ENCODE results near the gene RTKN2.

The RTKN2 gene

DNA sequence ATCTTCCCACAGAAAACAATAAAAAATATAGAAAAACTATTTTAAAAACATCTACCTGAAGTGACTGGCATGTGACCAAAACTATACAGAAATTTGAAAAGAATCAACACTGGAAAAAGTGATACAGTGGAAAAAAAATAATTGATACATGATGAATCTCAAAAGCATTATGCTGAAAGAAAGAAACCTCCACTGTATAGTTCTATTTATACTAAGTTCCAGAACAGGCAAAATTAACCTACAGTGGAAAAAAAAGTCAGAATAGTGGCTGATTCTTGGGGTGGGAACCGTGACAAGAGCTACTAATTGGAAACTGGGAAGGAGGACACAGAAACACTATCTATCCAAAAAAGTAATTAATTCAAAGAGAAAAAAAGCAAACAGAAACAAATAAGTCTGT lies 14.9 kb downstream of the RTKN2 start:
- no peak for TF ChIP-seq CTCF (IDR thresholded peaks at IDR 0.05)

GRCh38 chr10:62252051-62252450 lies 16.6 kb downstream of the RTKN2 start:
- no peak for TF ChIP-seq CTCF (IDR thresholded peaks at IDR 0.05)

GRCh38 chr10:62250594-62251198 lies 17.9 kb downstream of the RTKN2 start:
- no peak for TF ChIP-seq CTCF (IDR thresholded peaks at IDR 0.05)

- TF ChIP-seq CTCF (IDR thresholded peaks at IDR 0.05): no peak
These were observed 18.7 kb downstream of the RTKN2 start for GRCh38 chr10:62249957-62250356.

- peak; percentile 53 for TF ChIP-seq CTCF (IDR thresholded peaks at IDR 0.05)
These were observed 20.2 kb downstream of the RTKN2 start for GRCh38 chr10:62248465-62248864.

DNA sequence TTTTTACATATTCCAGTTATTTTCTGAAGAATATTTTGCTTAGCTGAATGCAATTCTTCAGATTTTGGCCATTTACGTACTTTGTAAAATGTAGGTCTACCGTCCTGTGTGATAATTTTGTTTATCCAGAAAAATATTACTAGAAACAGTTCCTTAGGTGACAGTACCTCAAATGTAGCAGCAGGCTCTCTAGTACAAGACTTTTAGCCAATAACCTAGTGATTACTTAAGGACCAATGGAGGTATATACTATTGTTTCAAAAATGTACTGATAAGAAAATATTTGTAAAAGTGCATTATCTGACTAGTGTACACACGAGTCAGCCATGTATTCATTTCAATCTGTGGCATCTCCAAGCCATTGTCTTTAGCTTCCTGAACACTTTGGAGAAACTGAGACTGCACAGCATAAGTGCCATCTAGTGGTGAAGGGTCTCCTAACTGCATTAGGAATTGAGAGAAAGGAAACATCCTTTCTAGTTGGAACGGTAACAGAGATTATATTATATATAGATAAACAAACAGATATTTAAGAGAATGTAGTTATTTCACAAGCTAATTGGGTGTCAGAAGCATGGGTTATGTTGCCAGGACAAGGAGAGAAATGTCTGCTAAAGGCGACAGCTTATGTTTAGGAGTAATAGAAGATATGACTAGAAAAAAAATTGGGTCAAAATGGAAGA lies 23.7 kb downstream of the RTKN2 start:
- peak; percentile 87 for TF ChIP-seq CTCF (IDR thresholded peaks at IDR 0.05)

GRCh38 chr10:62244088-62244487 lies 24.6 kb downstream of the RTKN2 start:
- no peak for TF ChIP-seq CTCF (IDR thresholded peaks at IDR 0.05)
